Esophagus muscularis mucosa (tissue), 4 donors: ENCODE results near the gene ETV2.

ENCODE experiments used
- CTCF ChIP-seq, 3 experiments: fragments of 200-600 bp in 2 of 3; fragments of 450-650 bp in 1 of 3; sonication (generic) in 2 of 3; IDR thresholded peaks; one replicate each; pipeline ENCODE4 v1.5.1; 2017 to 2019; ENCODE audit warnings: antibody characterized with exemption in 3 of 3, mild to moderate bottlenecking in 2 of 3, moderate library complexity in 1 of 3
- EP300 ChIP-seq: sonication (generic); formaldehyde crosslinking; IDR thresholded peaks from one replicate; pipeline ENCODE4 v1.6.1; 2017; ENCODE audit warnings: antibody characterized with exemption
- POLR2A ChIP-seq: fragments of 450-650 bp; IDR thresholded peaks from one replicate; pipeline ENCODE4 v1.6.1; 2017; ENCODE audit warnings: antibody characterized with exemption, moderate library complexity, mild to moderate bottlenecking, low read depth

GRCh38 chr19:35642312-35642711 is 767 bp downstream of the ETV2 start:
- no peak for TF ChIP-seq CTCF (IDR thresholded peaks at IDR 0.05)
- no peak for TF ChIP-seq POLR2A
- TF ChIP-seq EP300, result no peak
